ENCODE results near the gene PRPF18.

GRCh38 chr10:13661256-13661655 is 74.5 kb downstream of the PRPF18 start:
- TF ChIP-seq CTCF (IDR thresholded peaks at IDR 0.05; ENCODE audit: poor library complexity, severe bottlenecking) (no peak), EP300 (conservative IDR thresholded peaks at IDR 0.05; ENCODE audit: poor library complexity, severe bottlenecking) (no peak)
